PC-9 (cell line): Measurements from ENCODE around the gene PLEKHJ1. TPM values are rescaled to one million over a fixed set of nuclear protein-coding genes. Genes with fewer than 3 reads are reported as not detected.

Experiments
- BruUV-seq: library from RNA; stranded (reverse); fragments of 400-500 nt; replicated peaks from 2 replicates; lab custom pipeline; 2021; lab: Mats Ljungman, UMichigan
- CTCF ChIA-PET: fragments of 300-600 bp; sonication (Branson Sonifier 250); formaldehyde crosslinking; loops from one replicate; lab custom pipeline; 2022; ENCODE audit warnings: antibody characterized with exemption; lab: Charles Lee
- POLR2A ChIA-PET: fragments of 300-600 bp; sonication (Branson Sonifier 250); formaldehyde crosslinking; loops from one replicate; lab custom pipeline; 2022; ENCODE audit warnings: antibody characterized with exemption; ENCODE audit not compliant: unreplicated experiment; lab: Charles Lee
- DNase-seq, 2 experiments: peaks; one replicate each; pipeline versions ENCODE4 v3.0.0 to v3.0.0-alpha.2; 2015 to 2022; ENCODE audit warnings: mixed read lengths in 1 of 2
- H2AFZ ChIP-seq: fragments of 200-600 bp; sonication (generic); 2 replicates; pipeline ENCODE4 v1.8.1; 2017; ENCODE audit warnings: antibody characterized with exemption
- H3F3A ChIP-seq: fragments of 200-600 bp; sonication (generic); 2 replicates; pipeline ENCODE4 v1.8.1; 2017; ENCODE audit warnings: antibody characterized with exemption, mild to moderate bottlenecking, low read depth; ENCODE audit not compliant: insufficient read depth
- H3K27ac ChIP-seq: fragments of 200-600 bp; sonication (generic); 2 replicates; pipeline ENCODE4 v1.6.1; 2016; ENCODE audit warnings: mixed run types
- H3K27me3 ChIP-seq: fragments of 200-600 bp; sonication (generic); 2 replicates; pipeline ENCODE4 v1.6.1; 2016; ENCODE audit warnings: low read depth, mixed run types; ENCODE audit not compliant: insufficient read depth
- H3K36me3 ChIP-seq: fragments of 200-600 bp; sonication (generic); 2 replicates; pipeline ENCODE4 v1.6.1; 2016; ENCODE audit warnings: low read depth, mixed run types
- H3K4me1 ChIP-seq: fragments of 200-600 bp; sonication (generic); replicated peaks from 2 replicates; pipeline ENCODE4 v1.6.1; 2016; ENCODE audit warnings: mixed run types; ENCODE audit not compliant: insufficient read depth
- H3K4me2 ChIP-seq: fragments of 200-600 bp; sonication (generic); 2 replicates; pipeline ENCODE4 v1.6.1; 2017; ENCODE audit warnings: mixed run types
- H3K4me3 ChIP-seq: fragments of 200-600 bp; sonication (generic); 2 replicates; pipeline ENCODE4 v1.6.1; 2016; ENCODE audit warnings: mixed run types
- H3K79me2 ChIP-seq: fragments of 200-600 bp; sonication (generic); 2 replicates; pipeline ENCODE4 v1.6.1; 2017; ENCODE audit warnings: low read depth, mixed run types
- H3K9me2 ChIP-seq: fragments of 200-600 bp; sonication (generic); 2 replicates; pipeline ENCODE4 v1.8.1; 2017; ENCODE audit warnings: mild to moderate bottlenecking; ENCODE audit not compliant: insufficient read depth
- H3K9me3 ChIP-seq: fragments of 200-600 bp; sonication (generic); 2 replicates; pipeline ENCODE4 v1.8.1; 2016; ENCODE audit warnings: low read depth; ENCODE audit not compliant: insufficient read depth
- H4K20me1 ChIP-seq: fragments of 200-600 bp; sonication (generic); 2 replicates; pipeline ENCODE4 v1.8.1; 2017; ENCODE audit not compliant: insufficient read depth
- EZH2 ChIP-seq: fragments of 200-600 bp; sonication (generic); IDR thresholded peaks from 2 replicates; pipeline ENCODE4 v1.8.0; 2017; ENCODE audit warnings: antibody characterized with exemption, low read depth
- intact Hi-C: fragments of 100-400 bp; cut with micrococcal nuclease; formaldehyde crosslinking; loops from one replicate; pipeline ENCODE4 v1.10.0; 2022; ENCODE audit not compliant: unreplicated experiment
- total RNA-seq: library from RNA; stranded (reverse); gene quantifications from 2 replicates; pipeline ENCODE4 v1.2.3, GENCODE V29; 2021
- TF ChIP-seq, protein P1 (sequence below): fragments of 200-600 bp; sonication (generic); conservative IDR thresholded peaks from 2 replicates; pipeline ENCODE4 v1.6.1; 2017; ENCODE audit warnings: mixed run types, antibody characterized with exemption, mild to moderate bottlenecking, moderate library complexity

The PLEKHJ1 gene
- total RNA-seq, 1 experiment from 2014 or later = 38.6 TPM

DNA sequence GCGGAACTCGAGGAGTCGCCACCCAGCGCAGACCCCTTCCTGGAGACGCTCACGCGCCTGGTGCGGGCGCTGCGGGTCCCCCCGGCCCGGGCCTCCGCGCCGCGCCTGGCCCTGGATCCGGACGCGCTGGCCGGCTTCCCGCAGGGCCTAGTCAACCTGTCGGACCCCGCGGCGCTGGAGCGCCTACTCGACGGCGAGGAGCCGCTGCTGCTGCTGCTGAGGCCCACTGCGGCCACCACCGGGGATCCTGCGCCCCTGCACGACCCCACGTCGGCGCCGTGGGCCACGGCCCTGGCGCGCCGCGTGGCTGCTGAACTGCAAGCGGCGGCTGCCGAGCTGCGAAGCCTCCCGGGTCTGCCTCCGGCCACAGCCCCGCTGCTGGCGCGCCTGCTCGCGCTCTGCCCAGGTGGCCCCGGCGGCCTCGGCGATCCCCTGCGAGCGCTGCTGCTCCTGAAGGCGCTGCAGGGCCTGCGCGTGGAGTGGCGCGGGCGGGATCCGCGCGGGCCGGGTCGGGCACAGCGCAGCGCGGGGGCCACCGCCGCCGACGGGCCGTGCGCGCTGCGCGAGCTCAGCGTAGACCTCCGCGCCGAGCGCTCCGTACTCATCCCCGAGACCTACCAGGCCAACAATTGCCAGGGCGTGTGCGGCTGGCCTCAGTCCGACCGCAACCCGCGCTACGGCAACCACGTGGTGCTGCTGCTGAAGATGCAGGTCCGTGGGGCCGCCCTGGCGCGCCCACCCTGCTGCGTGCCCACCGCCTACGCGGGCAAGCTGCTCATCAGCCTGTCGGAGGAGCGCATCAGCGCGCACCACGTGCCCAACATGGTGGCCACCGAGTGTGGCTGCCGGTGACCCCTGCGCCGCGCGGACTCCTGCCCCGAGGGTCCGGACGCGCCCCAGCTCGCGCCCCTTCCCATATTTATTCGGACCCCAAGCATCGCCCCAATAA is 15.3 kb upstream of the PLEKHJ1 start:
- Histone ChIP-seq H3K27ac (no peak overlapping the region), H4K20me1 (0 out of 2 replicates have a peak, but pooled peaks cover 4% of the 10 kb centered on the region), H3K79me2 (no peaks in the 10 kb centered on the region), H3K9me3 (no peaks in the 10 kb centered on the region), H3K9me2 (no peaks in the 10 kb centered on the region), H3K4me2 (no peak overlapping the region), H3F3A (no peaks in the 10 kb centered on the region), H3K27me3 (no peaks in the 10 kb centered on the region), H3K4me3 (no peak overlapping the region), H3K4me1 (no peaks in the 10 kb centered on the region), H2AFZ (no peak overlapping the region), H3K36me3 (no peaks in the 10 kb centered on the region)
- intact Hi-C loops = no loop called here
- BruUV-seq = no TSS peak
- ChIA-PET POLR2A (no interaction called here), CTCF (no interaction called here)
- TF ChIP-seq, protein P1, sequence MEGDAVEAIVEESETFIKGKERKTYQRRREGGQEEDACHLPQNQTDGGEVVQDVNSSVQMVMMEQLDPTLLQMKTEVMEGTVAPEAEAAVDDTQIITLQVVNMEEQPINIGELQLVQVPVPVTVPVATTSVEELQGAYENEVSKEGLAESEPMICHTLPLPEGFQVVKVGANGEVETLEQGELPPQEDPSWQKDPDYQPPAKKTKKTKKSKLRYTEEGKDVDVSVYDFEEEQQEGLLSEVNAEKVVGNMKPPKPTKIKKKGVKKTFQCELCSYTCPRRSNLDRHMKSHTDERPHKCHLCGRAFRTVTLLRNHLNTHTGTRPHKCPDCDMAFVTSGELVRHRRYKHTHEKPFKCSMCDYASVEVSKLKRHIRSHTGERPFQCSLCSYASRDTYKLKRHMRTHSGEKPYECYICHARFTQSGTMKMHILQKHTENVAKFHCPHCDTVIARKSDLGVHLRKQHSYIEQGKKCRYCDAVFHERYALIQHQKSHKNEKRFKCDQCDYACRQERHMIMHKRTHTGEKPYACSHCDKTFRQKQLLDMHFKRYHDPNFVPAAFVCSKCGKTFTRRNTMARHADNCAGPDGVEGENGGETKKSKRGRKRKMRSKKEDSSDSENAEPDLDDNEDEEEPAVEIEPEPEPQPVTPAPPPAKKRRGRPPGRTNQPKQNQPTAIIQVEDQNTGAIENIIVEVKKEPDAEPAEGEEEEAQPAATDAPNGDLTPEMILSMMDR = no peak
- no peak for TF ChIP-seq EZH2
- no peak for DNase-seq

DNA sequence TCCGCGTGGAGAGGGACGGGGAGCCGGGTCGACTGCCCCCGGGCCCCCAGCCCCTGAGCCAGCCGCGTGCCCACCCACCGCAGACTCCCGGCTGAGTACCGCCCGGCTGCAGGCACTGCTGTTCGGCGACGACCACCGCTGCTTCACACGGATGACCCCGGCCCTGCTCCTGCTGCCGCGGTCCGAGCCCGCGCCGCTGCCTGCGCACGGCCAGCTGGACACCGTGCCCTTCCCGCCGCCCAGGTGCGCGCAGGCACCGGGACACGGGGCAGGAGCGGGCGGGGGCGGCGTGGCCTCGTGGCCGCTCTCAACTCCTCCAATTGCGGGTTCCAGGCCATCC is 14.6 kb upstream of the PLEKHJ1 start:
- Histone ChIP-seq H3K4me1 (no peaks in the 10 kb centered on the region), H3K9me2 (no peaks in the 10 kb centered on the region), H3K79me2 (no peaks in the 10 kb centered on the region), H2AFZ (no peak overlapping the region), H3K27me3 (no peaks in the 10 kb centered on the region), H3K9me3 (no peaks in the 10 kb centered on the region), H3K4me3 (no peak overlapping the region), H3K27ac (no peak overlapping the region), H3K4me2 (no peak overlapping the region), H3K36me3 (no peaks in the 10 kb centered on the region), H3F3A (no peaks in the 10 kb centered on the region), H4K20me1 (0 out of 2 replicates have a peak, but pooled peaks cover 4% of the 10 kb centered on the region)
- DNase-seq = no peak
- intact Hi-C loops = no loop called here
- no TSS peak for BruUV-seq
- CTCF ChIA-PET = no interaction called here
- TF ChIP-seq EZH2 = no peak
- TF ChIP-seq, protein P1 = no peak
- POLR2A ChIA-PET = no interaction called here

DNA sequence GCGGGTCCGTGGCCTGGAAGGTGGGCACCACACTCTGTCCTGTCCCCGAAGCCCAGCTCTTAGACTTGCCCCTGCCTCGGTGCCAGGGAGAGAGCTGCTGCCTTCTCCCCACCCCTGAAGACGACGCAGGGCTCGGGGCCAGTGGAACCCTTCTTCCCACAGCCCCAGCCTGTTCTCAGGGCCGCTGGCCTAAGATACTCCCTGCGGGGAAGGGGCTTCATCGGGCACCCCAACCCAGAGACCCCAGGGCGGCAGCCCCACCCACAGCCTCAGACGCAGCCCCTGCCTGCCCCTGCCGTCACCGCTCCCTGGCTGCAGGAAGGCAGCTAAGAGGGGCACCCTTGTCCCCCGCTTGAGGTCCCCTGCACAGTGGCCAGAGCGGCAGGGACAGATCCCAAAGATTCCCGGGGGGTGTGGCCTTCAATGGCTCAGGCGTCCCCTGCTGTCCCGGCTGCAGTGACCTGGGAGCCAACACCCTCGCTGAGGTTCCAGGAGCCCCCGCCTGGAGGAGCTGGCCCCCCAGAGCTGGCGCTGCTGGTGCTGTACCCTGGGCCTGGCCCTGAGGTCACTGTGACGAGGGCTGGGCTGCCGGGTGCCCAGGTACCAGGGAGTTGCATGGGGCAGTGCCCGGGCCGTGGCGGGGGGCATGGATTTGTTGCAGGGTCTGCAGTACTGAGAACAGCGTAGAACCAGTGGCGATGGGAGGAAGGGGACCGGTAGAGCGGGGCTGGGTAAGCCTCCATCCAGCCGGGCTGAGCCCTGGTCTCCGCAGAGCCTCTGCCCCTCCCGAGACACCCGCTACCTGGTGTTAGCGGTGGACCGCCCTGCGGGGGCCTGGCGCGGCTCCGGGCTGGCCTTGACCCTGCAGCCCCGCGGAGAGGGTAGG is 14.0 kb upstream of the PLEKHJ1 start:
- H3K4me1 ChIP-seq = no peaks in the 10 kb centered on the region
- H3K4me2 ChIP-seq = no peak overlapping the region
- TF ChIP-seq, protein P1 = no peak
- TF ChIP-seq EZH2 = no peak
- H4K20me1 ChIP-seq = 0 out of 2 replicates have a peak, but pooled peaks cover 4% of the 10 kb centered on the region
- no TSS peak for BruUV-seq
- no peaks in the 10 kb centered on the region for H3K9me2 ChIP-seq
- intact Hi-C loops = no loop called here
- no peak overlapping the region for H2AFZ ChIP-seq
- no peak overlapping the region for H3K27ac ChIP-seq
- H3K4me3 ChIP-seq = no peak overlapping the region
- no peaks in the 10 kb centered on the region for H3K79me2 ChIP-seq
- H3F3A ChIP-seq = no peaks in the 10 kb centered on the region
- H3K36me3 ChIP-seq = no peaks in the 10 kb centered on the region
- ChIA-PET POLR2A (no interaction called here), CTCF (no interaction called here)
- no peaks in the 10 kb centered on the region for H3K9me3 ChIP-seq
- no peaks in the 10 kb centered on the region for H3K27me3 ChIP-seq
- DNase-seq = no peak
